Stomach (tissue), 9 donors: ENCODE measurements around the gene RNU1-3. TPM values are rescaled to one million over a fixed set of nuclear protein-coding genes. Genes with fewer than 3 reads are reported as not detected.
"Not testable (repeated sequence)": the region's sequence is repeated elsewhere in the genome, so short reads cannot be mapped to it uniquely, and the experiment has no call there.

Experiments used
- DNase-seq, 2 donors: peaks; one replicate each; pipeline versions ENCODE4 v3.0.0 to v3.0.0-alpha.2; 2013 to 2019
- H3K27ac ChIP-seq, 5 donors: fragments of 200-600 bp in 4 of 5; sonication (generic) in 4 of 5; one replicate each; pipeline ENCODE4 v1.5.1; 2013 to 2019; ENCODE audit warnings: mild to moderate bottlenecking in 1 of 5, moderate library complexity in 1 of 5
- H3K27me3 ChIP-seq, 3 donors: fragments of 200-600 bp; sonication (generic); one replicate each; pipeline ENCODE4 v1.5.1; 2017 to 2019; ENCODE audit warnings: mixed run types in 1 of 3
- H3K36me3 ChIP-seq, 4 donors: fragments of 200-600 bp; sonication (generic); 1 replicate in 3 of 4; 2 replicates in 1 of 4; pipeline ENCODE4 v1.5.1; 2016 to 2019
- H3K4me1 ChIP-seq, 4 donors: fragments of 200-600 bp; sonication (generic); one replicate each; pipeline ENCODE4 v1.5.1; 2016 to 2019
- H3K4me3 ChIP-seq, 4 donors: fragments of 200-600 bp; sonication (generic) in 3 of 4; one replicate each; pipeline ENCODE4 v1.5.1; 2016 to 2019; ENCODE audit warnings: mild to moderate bottlenecking in 1 of 4
- H3K9me3 ChIP-seq, 4 donors: fragments of 200-600 bp; sonication (generic); one replicate each; pipeline ENCODE4 v1.5.1; 2016 to 2019
- WGBS, 5 donors: extraction: QIAGEN DNeasy Blood & Tissue Kit in 3 of 5; methylation state at CpG; one replicate each; pipeline versions ENCODE4 v1.1.5 to v1.1.7; 2013 to 2018; 5-methylcytosine and 5-hydroxymethylcytosine counted together
- intact Hi-C: fragments of 100-400 bp; cut with DNase I; formaldehyde crosslinking; loops from one replicate; pipeline ENCODE4 v1.15.1; 2023; ENCODE audit warnings: low total_unique reads
- polyA plus RNA-seq, 3 donors: library from polyadenylated mRNA; stranded (reverse); fragments of 200-250 nt; gene quantifications; one replicate each; pipeline ENCODE4 v1.2.3, GENCODE V29; 2013
- total RNA-seq, 5 donors: library from RNA; depleted of rRNA; stranded (reverse); fragments of >200 nt; gene quantifications; one replicate each; pipeline versions ENCODE4 v1.1.0 to v1.2.3, GENCODE V29; 2014 to 2016
- donor health status: healthy with polysubstance abuse.
- donor health status: Bipolar disorder and iron deficiency.
- donor health status: healthy.

RNU1-3 gene
- total and polyA plus RNA-seq, 8 donors: under 0.01 to 9,966 (median under 0.01) TPM; not detected in 3

GRCh38 chr1:16642025-16642966 is 24.5 kb downstream of the RNU1-3 start:
- H3K9me3 ChIP-seq, H3K27me3 ChIP-seq, intact Hi-C loops: not testable (repeated sequence)
- peaks cover 0 to 25% (median 5%) of the 10 kb centered on the region in 4 donors for H3K36me3 ChIP-seq
- 52 to 72% (median 57%) methylated on average over 6 to 9 of the region's 9 CpGs for WGBS, 5 donors
- peak overlapping the region in 2 of 5 donors; percentile 28 to 92 for H3K27ac ChIP-seq
- peaks cover 27 to 61% (median 38%) of the 10 kb centered on the region in 4 donors for H3K4me1 ChIP-seq
- DNase-seq: peak in 1 of 2 donors; percentile 61
- H3K4me3 ChIP-seq: peak overlapping the region in 3 of 4 donors; percentile 68 to 86 (median 73)

DNA sequence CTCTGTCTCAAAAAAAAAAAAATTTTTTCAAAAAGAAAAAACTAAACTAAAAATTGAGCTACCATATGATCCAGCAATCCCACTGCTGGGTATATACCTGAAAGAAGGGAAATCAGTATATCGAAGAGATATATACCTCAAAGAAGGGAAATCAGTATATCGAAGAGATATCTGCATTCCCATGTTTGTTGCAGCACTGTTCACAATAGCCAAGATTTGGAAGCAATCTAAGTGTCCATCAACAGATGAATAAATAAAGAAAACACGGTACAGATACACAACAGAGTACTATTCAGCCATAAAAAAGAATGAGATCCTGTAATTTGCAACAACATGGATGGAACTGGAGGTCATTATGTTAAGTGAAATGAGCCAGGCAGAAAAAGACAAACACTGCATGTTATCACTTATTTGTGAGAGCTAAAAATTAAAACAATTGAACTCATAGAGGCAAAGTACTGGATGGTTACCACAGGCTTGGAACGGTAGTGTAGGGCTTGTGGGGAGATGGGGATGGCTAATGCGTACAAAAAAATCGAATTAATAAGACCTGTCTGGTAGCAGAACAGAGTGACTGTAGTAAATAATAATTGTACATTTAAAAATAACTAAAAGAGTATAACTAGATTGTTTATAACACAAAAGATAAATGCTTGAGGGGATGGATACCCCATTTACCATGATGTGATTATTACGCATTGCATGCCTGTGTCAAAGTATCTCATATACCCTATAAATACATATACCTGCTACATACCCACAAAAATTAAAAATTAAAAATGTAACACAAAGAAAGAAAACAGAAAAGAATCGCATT is 25.4 kb downstream of the RNU1-3 start:
- H3K27ac ChIP-seq, DNase-seq, intact Hi-C loops, H3K4me3 ChIP-seq, H3K9me3 ChIP-seq, H3K27me3 ChIP-seq: not testable (repeated sequence)
- 91 to 94% (median 93%) methylated on average over 8 of the region's 8 CpGs for WGBS, 5 donors
- peaks cover 0 to 25% (median 5%) of the 10 kb centered on the region in 4 donors for H3K36me3 ChIP-seq
- H3K4me1 ChIP-seq: peaks cover 27 to 61% (median 38%) of the 10 kb centered on the region in 4 donors

DNA sequence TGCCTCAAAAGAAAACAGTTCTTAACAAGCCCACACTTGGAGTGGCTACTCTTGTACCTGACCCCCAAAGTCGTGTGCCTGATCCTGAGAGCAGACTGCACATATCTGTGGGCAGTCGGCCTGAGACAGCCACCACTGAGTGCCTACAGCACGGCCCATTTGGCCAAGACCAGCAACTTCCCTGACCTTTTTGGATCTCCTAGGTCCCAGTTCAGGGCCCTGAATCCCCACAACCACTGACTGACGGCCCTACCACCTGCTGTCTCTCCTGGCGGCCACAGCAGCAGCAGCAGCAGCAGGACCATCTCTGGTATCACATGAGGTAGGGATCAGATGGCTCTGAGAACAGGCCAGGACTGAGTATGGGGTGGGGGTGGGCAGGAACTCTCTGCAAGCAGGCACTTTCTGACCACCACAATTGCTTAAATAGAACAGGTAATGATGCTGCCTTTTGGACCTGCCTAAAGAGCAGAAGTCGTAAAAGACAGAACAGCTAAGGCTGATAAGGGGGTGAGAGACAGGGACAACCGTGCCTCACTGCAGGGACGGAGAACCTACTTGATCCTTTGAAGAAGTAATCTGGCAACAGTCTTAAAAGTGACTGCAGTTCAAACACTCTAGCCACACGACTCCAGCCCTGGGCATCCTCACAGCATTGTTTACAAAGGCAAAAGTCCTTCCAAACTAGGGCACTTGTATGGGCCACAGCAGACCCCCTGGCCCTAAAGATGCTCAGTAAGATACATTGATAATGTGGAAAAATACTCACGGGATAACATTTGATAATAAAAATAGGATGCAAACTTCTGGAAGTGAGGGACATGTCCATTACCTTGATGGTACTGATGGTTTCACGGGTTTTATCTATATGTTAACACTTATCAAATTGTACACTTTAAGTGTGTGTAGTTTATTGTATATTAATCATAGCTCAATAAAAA is 27.4 kb downstream of the RNU1-3 start:
- WGBS, 5 donors: 68 to 72% (median 71%) methylated on average over 11 of the region's 11 CpGs
- intact Hi-C loops, H3K4me3 ChIP-seq, H3K27me3 ChIP-seq, H3K9me3 ChIP-seq, H3K27ac ChIP-seq: not testable (repeated sequence)
- peaks cover 3 to 41% (median 12%) of the 10 kb centered on the region in 4 donors for H3K36me3 ChIP-seq
- DNase-seq: peak in 1 of 2 donors; percentile 29
- peaks cover 17 to 51% (median 27%) of the 10 kb centered on the region in 4 donors for H3K4me1 ChIP-seq

- DNase-seq: peak in 1 of 2 donors; percentile 25
- intact Hi-C loops, H3K9me3 ChIP-seq, H3K27me3 ChIP-seq, H3K4me3 ChIP-seq, H3K27ac ChIP-seq: not testable (repeated sequence)
- peaks cover 9 to 40% (median 17%) of the 10 kb centered on the region in 4 donors for H3K4me1 ChIP-seq
- 87 to 92% (median 91%) methylated on average over 5 to 6 of the region's 6 CpGs for WGBS, 5 donors
- peaks cover 13 to 53% (median 24%) of the 10 kb centered on the region in 4 donors for H3K36me3 ChIP-seq
Measured at GRCh38 chr1:16637941-16638778, 28.6 kb downstream of the RNU1-3 start.

- H3K27me3 ChIP-seq, intact Hi-C loops, H3K27ac ChIP-seq, H3K9me3 ChIP-seq, H3K4me3 ChIP-seq: not testable (repeated sequence)
- peak in 1 of 2 donors; percentile 30 for DNase-seq
- Histone ChIP-seq H3K36me3 (peaks cover 28 to 56% (median 39%) of the 10 kb centered on the region in 4 donors), H3K4me1 (peaks cover 0 to 25% (median 3%) of the 10 kb centered on the region in 4 donors)
- 85 to 93% (median 90%) methylated on average over 10 of the region's 10 CpGs for WGBS, 5 donors
Measured at GRCh38 chr1:16636551-16637195, 30.1 kb downstream of the RNU1-3 start.

GRCh38 chr1:16635959-16636358 is 30.8 kb downstream of the RNU1-3 start:
- H3K27me3 ChIP-seq, H3K4me3 ChIP-seq, H3K27ac ChIP-seq, H3K9me3 ChIP-seq, intact Hi-C loops: not testable (repeated sequence)
- DNase-seq: peak in 1 of 2 donors; percentile 39
- H3K36me3 ChIP-seq: peaks cover 32 to 57% (median 46%) of the 10 kb centered on the region in 4 donors
- H3K4me1 ChIP-seq: peaks cover 0 to 18% (median 2%) of the 10 kb centered on the region in 4 donors
- WGBS, 5 donors: 93 to 97% (median 95%) methylated on average over 5 of the region's 5 CpGs

- H3K27me3 ChIP-seq, H3K4me1 ChIP-seq, H3K9me3 ChIP-seq, H3K4me3 ChIP-seq, H3K27ac ChIP-seq, intact Hi-C loops: not testable (repeated sequence)
- WGBS, 5 donors: 92 to 96% (median 94%) methylated on average over 6 of the region's 6 CpGs
- peak in 1 of 2 donors; percentile 26 for DNase-seq
- H3K36me3 ChIP-seq: peaks cover 47 to 73% (median 66%) of the 10 kb centered on the region in 4 donors
Measured at GRCh38 chr1:16633540-16634282, 33.0 kb downstream of the RNU1-3 start.

DNA sequence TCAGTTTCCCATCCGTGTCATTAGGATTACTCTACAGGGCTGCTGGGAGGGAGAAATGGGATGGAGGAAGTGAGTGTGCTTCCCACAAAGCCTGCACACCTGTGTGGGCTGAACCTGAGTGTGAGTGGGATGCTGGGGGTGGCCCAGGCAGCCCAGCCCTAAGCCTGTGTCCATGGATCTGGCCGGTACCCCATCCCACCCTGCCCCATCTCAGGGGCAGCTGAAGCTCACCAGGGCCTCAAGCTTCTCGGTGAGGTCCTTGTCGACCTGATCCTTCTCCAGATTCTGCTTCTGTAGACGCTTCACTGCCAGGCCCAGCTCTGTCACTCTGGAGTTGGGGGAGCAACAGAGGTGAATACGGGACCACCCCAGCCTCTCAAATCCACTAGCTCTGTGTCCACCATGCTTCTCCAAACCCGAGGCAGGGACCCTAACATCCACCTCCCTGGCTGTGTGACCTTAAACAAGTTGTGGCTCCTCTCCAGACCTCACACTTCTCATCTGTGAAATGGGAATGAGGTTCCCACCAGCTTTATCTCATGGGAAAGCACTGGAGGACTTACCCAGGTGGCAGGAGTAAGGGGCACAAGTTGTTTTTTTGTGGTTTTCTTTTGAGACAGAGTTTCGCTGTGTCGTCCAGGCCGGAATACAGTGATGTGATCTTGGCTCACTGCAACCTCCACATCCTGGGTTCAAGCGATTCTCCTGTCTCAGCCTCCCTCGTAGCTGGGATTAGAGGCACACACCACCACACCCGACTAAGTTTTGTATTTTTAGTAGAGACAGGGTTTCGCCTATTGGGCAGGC is 34.5 kb downstream of the RNU1-3 start:
- peaks cover 57 to 87% (median 80%) of the 10 kb centered on the region in 4 donors for H3K36me3 ChIP-seq
- H3K4me1 ChIP-seq, H3K27me3 ChIP-seq, H3K27ac ChIP-seq, H3K4me3 ChIP-seq, intact Hi-C loops, H3K9me3 ChIP-seq: not testable (repeated sequence)
- WGBS, 5 donors: 90 to 96% (median 94%) methylated on average over 14 of the region's 14 CpGs
- DNase-seq: peak in 1 of 2 donors; percentile 25
